ENCODE results near the gene LCNL1.

DNA sequence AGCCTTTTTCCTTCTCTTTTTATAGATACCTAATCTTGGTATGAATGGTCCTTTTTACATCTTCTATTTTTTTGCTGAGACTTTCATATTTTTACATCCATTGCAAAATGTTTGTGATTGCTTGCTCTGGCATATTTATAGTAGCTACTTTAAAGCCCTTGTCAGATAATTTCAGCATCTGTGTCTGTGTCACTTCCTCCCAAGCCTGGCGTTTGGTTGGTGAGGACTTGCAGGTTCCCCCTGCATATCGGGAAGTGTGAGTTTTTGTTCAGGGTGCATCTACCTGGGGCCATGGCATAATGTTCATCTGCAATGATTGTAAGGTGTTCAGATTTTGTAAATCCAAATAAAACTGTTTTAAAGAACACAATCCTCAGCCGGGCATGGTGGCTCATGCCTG is 47.1 kb upstream of the LCNL1 start:
- TF ChIP-seq POLR2A (IDR thresholded peaks at IDR 0.05), result no peak
- TF ChIP-seq CTCF (IDR thresholded peaks at IDR 0.05), result no peak
- no peak for TF ChIP-seq POLR2AphosphoS5 (IDR thresholded peaks at IDR 0.05)
- TF ChIP-seq EP300 (IDR thresholded peaks at IDR 0.05), result no peak
